HCT116 (cell line): Measurements from ENCODE around the gene TRPM3.

Experiments
- CTCF ChIP-seq, 3 experiments: fragments of 200-600 bp in 1 of 3; sonication (generic) in 1 of 3; IDR thresholded peaks in 2 of 3; conservative IDR thresholded peaks in 1 of 3; 2 replicates each; pipeline ENCODE4 v1.5.1; 2012 to 2017; ENCODE audit warnings: low read depth in 2 of 3, low read length in 2 of 3, antibody characterized with exemption in 1 of 3, borderline replicate concordance in 1 of 3, control low read depth in 1 of 3, mild to moderate bottlenecking in 1 of 3, mixed read lengths in 1 of 3, mixed run types in 1 of 3, moderate library complexity in 1 of 3; ENCODE audit not compliant: insufficient read depth in 1 of 3
- EGR1 ChIP-seq: IDR thresholded peaks from 2 replicates; pipeline ENCODE4 v1.6.1; 2012; ENCODE audit warnings: low read depth
- EZH2 ChIP-seq: fragments of 200-600 bp; sonication (generic); IDR thresholded peaks from 2 replicates; pipeline ENCODE4 v1.6.1; 2017; ENCODE audit warnings: antibody characterized with exemption, mixed run types
- POLR2A ChIP-seq: IDR thresholded peaks from 2 replicates; pipeline ENCODE4 v1.7.0; 2011; ENCODE audit warnings: borderline replicate concordance; ENCODE audit not compliant: insufficient read depth, insufficient read length; ENCODE audit errors: extremely low read depth
- POLR2AphosphoS5 ChIP-seq: IDR thresholded peaks from 2 replicates; pipeline ENCODE4 v1.6.1; 2011; ENCODE audit warnings: mild to moderate bottlenecking, low read depth, low read length, moderate library complexity
- SP1 ChIP-seq: IDR thresholded peaks from 2 replicates; pipeline ENCODE4 v1.6.1; 2012; ENCODE audit warnings: low read depth
- ZNF274 ChIP-seq: fragments of 200-500 bp; sonication (Bioruptor generic); IDR thresholded peaks from 2 replicates; pipeline ENCODE4 v1.6.1; 2014; ENCODE audit warnings: mild to moderate bottlenecking, low read depth, low read length, inconsistent platforms

DNA sequence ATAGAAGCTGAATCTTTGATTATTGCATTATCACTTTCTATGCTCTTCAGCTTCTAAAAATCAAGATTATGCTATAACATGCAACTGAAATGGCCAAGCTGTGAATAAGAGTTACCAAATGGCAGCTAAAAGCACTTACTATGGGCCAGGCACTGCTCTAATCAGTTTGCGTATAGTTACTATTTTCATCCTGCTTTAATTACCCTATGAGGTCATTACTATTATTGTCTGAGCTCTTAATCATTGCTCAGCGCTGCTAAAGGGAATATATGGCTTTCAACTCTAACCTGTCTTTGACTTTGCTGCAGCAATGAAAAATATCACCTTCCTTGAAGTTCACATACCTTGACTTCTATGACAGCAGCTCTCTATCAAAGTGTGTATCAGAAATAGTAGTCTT is 210.8 kb downstream of the TRPM3 start:
- no peak for TF ChIP-seq CTCF (IDR thresholded peaks at IDR 0.05 in 2 of 3, conservative IDR thresholded peaks at IDR 0.05 in 1 of 3; ENCODE audit: borderline replicate concordance in 1 of 3, insufficient read depth in 1 of 3, low read depth in 2 of 3, low read length in 2 of 3)
- TF ChIP-seq EZH2: no peak
- TF ChIP-seq POLR2AphosphoS5: no peak
- TF ChIP-seq SP1: no peak
- no peak for TF ChIP-seq POLR2A
- no peak for TF ChIP-seq EGR1
- TF ChIP-seq ZNF274: no peak
